Measurements from ENCODE around the gene CALM3. TPM values are rescaled to one million over a fixed set of nuclear protein-coding genes. Genes with fewer than 3 reads are reported as not detected.

The CALM3 gene
- total RNA-seq, 1 donor from 2014 or later, result 399 TPM

GRCh38 chr19:46639358-46640182 is 38.4 kb downstream of the CALM3 start:
- DNase-seq (ENCODE audit: low spot score, unreplicated experiment), result no peak
- H3K36me3 Mint-ChIP-seq (ENCODE audit: insufficient read depth), result no peaks in the 10 kb centered on the region
- peak overlapping the region; percentile 39 for H3K4me3 Mint-ChIP-seq (ENCODE audit: low read depth)
- H3K27me3 Mint-ChIP-seq, result peaks cover 40% of the 10 kb centered on the region
- no peak overlapping the region for H3K27ac Mint-ChIP-seq
- TF ChIP-seq CTCF (IDR thresholded peaks at IDR 0.05; ENCODE audit: unreplicated experiment), result no peak
- no peaks in the 10 kb centered on the region for H3K9me3 Mint-ChIP-seq (ENCODE audit: low read depth)
- H3K4me1 Mint-ChIP-seq (ENCODE audit: low read depth), result no peaks in the 10 kb centered on the region

- no peak overlapping the region for H3K27ac Mint-ChIP-seq
- H3K4me3 Mint-ChIP-seq (ENCODE audit: low read depth), result no peak overlapping the region
- no peaks in the 10 kb centered on the region for H3K36me3 Mint-ChIP-seq (ENCODE audit: insufficient read depth)
- no peak for DNase-seq (ENCODE audit: low spot score, unreplicated experiment)
- H3K27me3 Mint-ChIP-seq, result peaks cover 42% of the 10 kb centered on the region
- H3K4me1 Mint-ChIP-seq (ENCODE audit: low read depth), result no peaks in the 10 kb centered on the region
- no peak for TF ChIP-seq CTCF (IDR thresholded peaks at IDR 0.05; ENCODE audit: unreplicated experiment)
- no peaks in the 10 kb centered on the region for H3K9me3 Mint-ChIP-seq (ENCODE audit: low read depth)
Measured at GRCh38 chr19:46640656-46641055, 39.5 kb downstream of the CALM3 start.

GRCh38 chr19:46644720-46645119 is 43.6 kb downstream of the CALM3 start:
- Mint-ChIP-seq H3K9me3 (ENCODE audit: low read depth) (peaks cover 6% of the 10 kb centered on the region), H3K4me1 (ENCODE audit: low read depth) (no peaks in the 10 kb centered on the region), H3K27me3 (peaks cover 63% of the 10 kb centered on the region), H3K27ac (no peak overlapping the region), H3K36me3 (ENCODE audit: insufficient read depth) (peaks cover 6% of the 10 kb centered on the region), H3K4me3 (ENCODE audit: low read depth) (no peak overlapping the region)
- TF ChIP-seq CTCF (IDR thresholded peaks at IDR 0.05; ENCODE audit: unreplicated experiment), result no peak
- DNase-seq (ENCODE audit: low spot score, unreplicated experiment), result no peak

GRCh38 chr19:46646402-46646801 is 45.3 kb downstream of the CALM3 start:
- no peak for TF ChIP-seq CTCF (IDR thresholded peaks at IDR 0.05; ENCODE audit: unreplicated experiment)
- no peak for DNase-seq (ENCODE audit: low spot score, unreplicated experiment)
- peaks cover 6% of the 10 kb centered on the region for H3K9me3 Mint-ChIP-seq (ENCODE audit: low read depth)
- H3K36me3 Mint-ChIP-seq (ENCODE audit: insufficient read depth), result peaks cover 10% of the 10 kb centered on the region
- no peaks in the 10 kb centered on the region for H3K4me1 Mint-ChIP-seq (ENCODE audit: low read depth)
- H3K4me3 Mint-ChIP-seq (ENCODE audit: low read depth), result no peak overlapping the region
- no peak overlapping the region for H3K27ac Mint-ChIP-seq
- peaks cover 63% of the 10 kb centered on the region for H3K27me3 Mint-ChIP-seq

GRCh38 chr19:46648060-46648960 is 47.2 kb downstream of the CALM3 start:
- DNase-seq (ENCODE audit: low spot score, unreplicated experiment), result no peak

More at GRCh38 chr19:46648060-46648960, 47.2 kb downstream of the CALM3 start:
- Mint-ChIP-seq H3K27me3 (peaks cover 59% of the 10 kb centered on the region), H3K9me3 (ENCODE audit: low read depth) (peaks cover 6% of the 10 kb centered on the region), H3K4me1 (ENCODE audit: low read depth) (no peaks in the 10 kb centered on the region), H3K27ac (peak overlapping the region; percentile 67), H3K36me3 (ENCODE audit: insufficient read depth) (peaks cover 10% of the 10 kb centered on the region), H3K4me3 (ENCODE audit: low read depth) (no peak overlapping the region)
- TF ChIP-seq CTCF (IDR thresholded peaks at IDR 0.05; ENCODE audit: unreplicated experiment), result no peak
